BE2C (cell line): ENCODE results near the gene YJU2.

Source experiments
- DNase-seq: peaks from one replicate; pipeline ENCODE4 v3.0.0-alpha.2; 2020
- H3K27me3 ChIP-seq: fragments of 250-450 bp; sonication (Bioruptor Pico); 2 replicates; pipeline ENCODE4 v1.5.1; 2020; ENCODE audit warnings: mild to moderate bottlenecking
- H3K36me3 ChIP-seq: fragments of 250-450 bp; sonication (Bioruptor Pico); 2 replicates; pipeline ENCODE4 v1.5.1; 2020; ENCODE audit warnings: mild to moderate bottlenecking
- H3K4me1 ChIP-seq: fragments of 250-450 bp; sonication (Bioruptor Pico); 2 replicates; pipeline ENCODE4 v1.5.1; 2020
- H3K4me3 ChIP-seq: 2 replicates; pipeline ENCODE4 v1.5.1; 2011; ENCODE audit warnings: low read depth, low read length
- H3K9me3 ChIP-seq: fragments of 250-450 bp; sonication (Bioruptor Pico); 2 replicates; pipeline ENCODE4 v1.5.1; 2020
- CTCF ChIP-seq: IDR thresholded peaks from 2 replicates; pipeline ENCODE4 v1.5.1; 2012; ENCODE audit warnings: mild to moderate bottlenecking, low read depth, low read length

Gene YJU2

GRCh38 chr19:4200940-4201542 lies 45.8 kb upstream of the YJU2 start:
- no peak for TF ChIP-seq CTCF
- Histone ChIP-seq H3K27me3 (peaks cover 22% of the 10 kb centered on the region), H3K9me3 (no peaks in the 10 kb centered on the region), H3K4me3 (no peak overlapping the region), H3K4me1 (no peaks in the 10 kb centered on the region), H3K36me3 (no peaks in the 10 kb centered on the region)
- DNase-seq = no peak

GRCh38 chr19:4201798-4202197 lies 45.1 kb upstream of the YJU2 start:
- H3K36me3 ChIP-seq = no peaks in the 10 kb centered on the region
- no peak for DNase-seq
- no peak for TF ChIP-seq CTCF
- H3K4me1 ChIP-seq = no peaks in the 10 kb centered on the region
- peaks cover 22% of the 10 kb centered on the region for H3K27me3 ChIP-seq
- no peaks in the 10 kb centered on the region for H3K9me3 ChIP-seq
- H3K4me3 ChIP-seq = no peak overlapping the region

- TF ChIP-seq CTCF = peak; percentile 32
Measured at GRCh38 chr19:4206818-4207484, 39.9 kb upstream of the YJU2 start.

GRCh38 chr19:4208385-4209094 lies 38.3 kb upstream of the YJU2 start:
- no peaks in the 10 kb centered on the region for H3K9me3 ChIP-seq
- H3K27me3 ChIP-seq = peaks cover 36% of the 10 kb centered on the region
- no peak overlapping the region for H3K4me3 ChIP-seq
- H3K4me1 ChIP-seq = no peaks in the 10 kb centered on the region
- DNase-seq = no peak
- peak; percentile 48 for TF ChIP-seq CTCF
- no peaks in the 10 kb centered on the region for H3K36me3 ChIP-seq

More at GRCh38 chr19:4206818-4207484, 39.9 kb upstream of the YJU2 start:
- Histone ChIP-seq H3K4me1 (no peaks in the 10 kb centered on the region), H3K27me3 (peaks cover 22% of the 10 kb centered on the region), H3K9me3 (no peaks in the 10 kb centered on the region), H3K36me3 (no peaks in the 10 kb centered on the region), H3K4me3 (no peak overlapping the region)
- no peak for DNase-seq

GRCh38 chr19:4210166-4210731 lies 36.6 kb upstream of the YJU2 start:
- no peaks in the 10 kb centered on the region for H3K36me3 ChIP-seq
- no peaks in the 10 kb centered on the region for H3K4me1 ChIP-seq
- peaks cover 53% of the 10 kb centered on the region for H3K27me3 ChIP-seq
- no peak overlapping the region for H3K4me3 ChIP-seq
- no peak for TF ChIP-seq CTCF
- no peak for DNase-seq
- H3K9me3 ChIP-seq = no peaks in the 10 kb centered on the region
